Liver (tissue), 9 donors: ENCODE results near the gene IQGAP2. TPM values are rescaled to one million over a fixed set of nuclear protein-coding genes. Genes with fewer than 3 reads are reported as not detected.

Source experiments
- DNase-seq: peaks from one replicate; pipeline ENCODE4 v3.0.0-alpha.2; 2017; ENCODE audit warnings: low spot score
- H3K27ac ChIP-seq, 2 donors: one replicate each; pipeline ENCODE4 v1.7.0; 2013; ENCODE audit warnings: inconsistent platforms in 2 of 2, low read length in 2 of 2, control low read depth in 1 of 2, low read depth in 1 of 2, mild to moderate bottlenecking in 1 of 2
- H3K27me3 ChIP-seq, 4 donors: one replicate each; pipeline versions ENCODE4 v1.6.1 to v1.7.0; 2013; ENCODE audit warnings: low read length in 3 of 4, inconsistent platforms in 1 of 4, mild to moderate bottlenecking in 1 of 4, moderate library complexity in 1 of 4; ENCODE audit not compliant: control insufficient read depth in 4 of 4, insufficient read depth in 4 of 4
- H3K36me3 ChIP-seq, 4 donors: one replicate each; pipeline versions ENCODE4 v1.6.1 to v1.7.0; 2013; ENCODE audit warnings: low read length in 3 of 4, mild to moderate bottlenecking in 3 of 4, low read depth in 1 of 4, moderate library complexity in 1 of 4; ENCODE audit not compliant: control insufficient read depth in 4 of 4, insufficient read depth in 3 of 4
- H3K4me1 ChIP-seq, 4 donors: one replicate each; pipeline versions ENCODE4 v1.6.1 to v1.7.0; 2013; ENCODE audit warnings: low read length in 3 of 4, mild to moderate bottlenecking in 3 of 4, moderate library complexity in 1 of 4; ENCODE audit not compliant: control insufficient read depth in 4 of 4, insufficient read depth in 4 of 4
- H3K4me3 ChIP-seq, 3 donors: one replicate each; pipeline versions ENCODE4 v1.6.1 to v1.7.0; 2013; ENCODE audit warnings: low read length in 3 of 3, control low read depth in 1 of 3, low read depth in 1 of 3, mild to moderate bottlenecking in 1 of 3
- H3K9ac ChIP-seq, 2 donors: one replicate each; pipeline ENCODE4 v1.7.0; 2013; ENCODE audit warnings: low read length in 2 of 2, mild to moderate bottlenecking in 2 of 2, moderate library complexity in 2 of 2, control low read depth in 1 of 2, low read depth in 1 of 2
- H3K9me3 ChIP-seq, 4 donors: one replicate each; pipeline versions ENCODE4 v1.6.1 to v1.7.0; 2013; ENCODE audit warnings: low read length in 3 of 4; ENCODE audit not compliant: control insufficient read depth in 4 of 4
- ATF3 ChIP-seq: IDR thresholded peaks from 2 replicates; pipeline ENCODE4 v1.6.1; 2016; ENCODE audit warnings: antibody characterized with exemption
- CTCF ChIP-seq: fragments of 150-350 bp; IDR thresholded peaks from 2 replicates; pipeline ENCODE4 v1.5.1; 2017; ENCODE audit warnings: improper control_type of control experiment, low read depth, low read length; ENCODE audit not compliant: missing input control
- EGR1 ChIP-seq, 2 donors: IDR thresholded peaks; 2 replicates each; pipeline ENCODE4 v1.6.1; 2016 to 2018; ENCODE audit warnings: antibody characterized with exemption in 2 of 2, low read depth in 2 of 2
- FOXA1 ChIP-seq: IDR thresholded peaks from 2 replicates; pipeline ENCODE4 v1.6.1; 2016; ENCODE audit warnings: antibody characterized with exemption
- FOXA2 ChIP-seq: IDR thresholded peaks from 2 replicates; pipeline ENCODE4 v1.6.1; 2016; ENCODE audit warnings: antibody characterized with exemption
- GABPA ChIP-seq, 2 donors: IDR thresholded peaks in 1 of 2; conservative IDR thresholded peaks in 1 of 2; 2 replicates each; pipeline ENCODE4 v1.6.1; 2016; ENCODE audit warnings: antibody characterized with exemption in 2 of 2, mild to moderate bottlenecking in 1 of 2, moderate library complexity in 1 of 2
- HNF4A ChIP-seq, 2 donors: conservative IDR thresholded peaks; 2 replicates each; pipeline ENCODE4 v1.6.1; 2016; ENCODE audit warnings: antibody characterized with exemption in 2 of 2, mild to moderate bottlenecking in 2 of 2
- HNF4G ChIP-seq: IDR thresholded peaks from 2 replicates; pipeline ENCODE4 v1.6.1; 2016; ENCODE audit warnings: antibody characterized with exemption
- JUND ChIP-seq, 2 donors: IDR thresholded peaks; 2 replicates each; pipeline ENCODE4 v1.6.1; 2016; ENCODE audit warnings: antibody characterized with exemption in 2 of 2
- MAX ChIP-seq: IDR thresholded peaks from 2 replicates; pipeline ENCODE4 v1.6.1; 2016; ENCODE audit warnings: antibody characterized with exemption
- NR2F2 ChIP-seq: IDR thresholded peaks from 2 replicates; pipeline ENCODE4 v1.6.1; 2016; ENCODE audit warnings: antibody characterized with exemption
- RAD21 ChIP-seq, 2 donors: IDR thresholded peaks; 2 replicates each; pipeline ENCODE4 v1.6.1; 2016; ENCODE audit warnings: antibody characterized with exemption in 2 of 2, mild to moderate bottlenecking in 2 of 2
- REST ChIP-seq: IDR thresholded peaks from 2 replicates; pipeline ENCODE4 v1.6.1; 2016; ENCODE audit warnings: antibody characterized with exemption, mild to moderate bottlenecking
- RXRA ChIP-seq, 2 donors: IDR thresholded peaks; 2 replicates each; pipeline ENCODE4 v1.6.1; 2017 to 2018; ENCODE audit warnings: antibody characterized with exemption in 2 of 2, mild to moderate bottlenecking in 1 of 2
- SP1 ChIP-seq: IDR thresholded peaks from 2 replicates; pipeline ENCODE4 v1.6.1; 2018; ENCODE audit warnings: antibody characterized with exemption, mild to moderate bottlenecking
- TAF1 ChIP-seq: conservative IDR thresholded peaks from 2 replicates; pipeline ENCODE4 v1.6.1; 2016; ENCODE audit warnings: antibody characterized with exemption, mild to moderate bottlenecking
- YY1 ChIP-seq: IDR thresholded peaks from 2 replicates; pipeline ENCODE4 v1.6.1; 2016; ENCODE audit warnings: antibody characterized with exemption, mild to moderate bottlenecking
- ZBTB33 ChIP-seq: IDR thresholded peaks from 2 replicates; pipeline ENCODE4 v1.6.1; 2016; ENCODE audit warnings: antibody characterized with exemption
- WGBS: extraction: QIAGEN DNeasy Blood & Tissue Kit; methylation state at CpG from one replicate; pipeline ENCODE4 v1.1.7; 2013; 5-methylcytosine and 5-hydroxymethylcytosine counted together
- polyA plus RNA-seq, 2 donors: library from polyadenylated mRNA; stranded (reverse) in 1 of 2; unstranded in 1 of 2; fragments of 200-250 nt in 1 of 2; fragments of >200 nt in 1 of 2; fragmentation: Nextera tagmentation in 1 of 2; extraction: Ambion mirVana in 1 of 2; gene quantifications; one replicate each; pipeline versions ENCODE4 v1.2.1 to v1.2.3, GENCODE V29; 2013 to 2015
- total RNA-seq, 2 donors: library from RNA; depleted of rRNA; stranded (reverse); fragments of >200 nt; gene quantifications; one replicate each; pipeline ENCODE4 v1.2.3, GENCODE V29; 2014
- donor health status: healthy.
- donor health status: healthy.
- donor health status: healthy.
- donor health status: healthy.
- donor health status: healthy.

The IQGAP2 gene
- total and polyA plus RNA-seq, 4 donors = 41.5 to 205 (median 102) TPM

- Histone ChIP-seq H3K36me3 (peaks cover 14 to 60% (median 39%) of the 10 kb centered on the region in 4 donors), H3K27me3 (no peaks in the 10 kb centered on the region), H3K27ac (no peak overlapping the region), H3K4me1 (no peaks in the 10 kb centered on the region), H3K9ac (no peak overlapping the region), H3K9me3 (no peaks in the 10 kb centered on the region), H3K4me3 (no peak overlapping the region)
- DNase-seq = no peak
- 86% methylated on average over 5 of the region's 5 CpGs for WGBS
- no peak for TF ChIP-seq FOXA1
- TF ChIP-seq TAF1 = no peak
- TF ChIP-seq ZBTB33 = no peak
- TF ChIP-seq HNF4G = no peak
- TF ChIP-seq CTCF = no peak
- no peak for TF ChIP-seq HNF4A (conservative IDR thresholded peaks at IDR 0.05)
- no peak for TF ChIP-seq ATF3
- TF ChIP-seq YY1 = no peak
- TF ChIP-seq REST = no peak
- TF ChIP-seq MAX = no peak
- TF ChIP-seq SP1 = no peak
- TF ChIP-seq FOXA2 = no peak
- TF ChIP-seq GABPA (IDR thresholded peaks at IDR 0.05 in 1 of 2, conservative IDR thresholded peaks at IDR 0.05 in 1 of 2) = no peak
- no peak for TF ChIP-seq JUND (IDR thresholded peaks at IDR 0.05)
- no peak for TF ChIP-seq RXRA (IDR thresholded peaks at IDR 0.05)
Observed at GRCh38 chr5:76662521-76662920, 259.4 kb downstream of the IQGAP2 start.

- Histone ChIP-seq H3K9ac (no peak overlapping the region), H3K9me3 (no peaks in the 10 kb centered on the region), H3K4me1 (no peaks in the 10 kb centered on the region), H3K4me3 (no peak overlapping the region), H3K27ac (no peak overlapping the region), H3K36me3 (peaks cover 12 to 61% (median 35%) of the 10 kb centered on the region in 4 donors), H3K27me3 (no peaks in the 10 kb centered on the region)
- WGBS = 64% methylated on average over 3 of the region's 3 CpGs
- DNase-seq = no peak
- TF ChIP-seq ATF3 (no peak), RXRA (IDR thresholded peaks at IDR 0.05) (no peak), FOXA2 (no peak), NR2F2 (no peak), RAD21 (IDR thresholded peaks at IDR 0.05) (no peak), FOXA1 (no peak), ZBTB33 (no peak), SP1 (no peak), HNF4A (conservative IDR thresholded peaks at IDR 0.05) (no peak), HNF4G (no peak), TAF1 (no peak), EGR1 (IDR thresholded peaks at IDR 0.05; ENCODE audit: low read depth in 2 of 2) (no peak), JUND (IDR thresholded peaks at IDR 0.05) (no peak), GABPA (IDR thresholded peaks at IDR 0.05 in 1 of 2, conservative IDR thresholded peaks at IDR 0.05 in 1 of 2) (no peak), REST (no peak)
Observed at GRCh38 chr5:76663573-76663972, 260.5 kb downstream of the IQGAP2 start.
